ENCODE measurements around the gene ZNF157.

- TF ChIP-seq CTCF (IDR thresholded peaks at IDR 0.05) (no peak), POLR2A (IDR thresholded peaks at IDR 0.05) (no peak)
Measured at GRCh38 chrX:47420962-47421361, 50.6 kb downstream of the ZNF157 start.
